ENCODE results near the gene MRNIP.

DNA sequence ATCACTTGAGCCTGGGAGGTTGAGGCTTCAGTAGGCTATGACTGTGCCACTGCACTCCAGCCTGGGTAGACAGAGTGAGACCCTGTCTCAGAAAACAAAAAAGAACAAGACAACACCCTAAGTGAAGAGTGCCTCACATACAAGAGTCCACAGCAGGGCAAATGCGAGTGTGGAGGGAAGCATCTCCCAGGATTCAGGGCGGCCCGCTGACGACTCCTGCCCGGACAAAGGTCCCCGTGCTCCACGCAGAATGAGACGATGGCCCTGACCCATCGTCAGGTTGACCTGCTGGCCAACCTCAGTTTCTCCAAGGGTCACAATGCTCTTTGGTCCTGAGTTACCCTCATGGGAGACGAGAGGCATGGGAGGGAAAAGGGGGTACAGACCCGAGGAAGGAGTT, 18.3 kb downstream of the MRNIP start:
- TF ChIP-seq, protein P1, sequence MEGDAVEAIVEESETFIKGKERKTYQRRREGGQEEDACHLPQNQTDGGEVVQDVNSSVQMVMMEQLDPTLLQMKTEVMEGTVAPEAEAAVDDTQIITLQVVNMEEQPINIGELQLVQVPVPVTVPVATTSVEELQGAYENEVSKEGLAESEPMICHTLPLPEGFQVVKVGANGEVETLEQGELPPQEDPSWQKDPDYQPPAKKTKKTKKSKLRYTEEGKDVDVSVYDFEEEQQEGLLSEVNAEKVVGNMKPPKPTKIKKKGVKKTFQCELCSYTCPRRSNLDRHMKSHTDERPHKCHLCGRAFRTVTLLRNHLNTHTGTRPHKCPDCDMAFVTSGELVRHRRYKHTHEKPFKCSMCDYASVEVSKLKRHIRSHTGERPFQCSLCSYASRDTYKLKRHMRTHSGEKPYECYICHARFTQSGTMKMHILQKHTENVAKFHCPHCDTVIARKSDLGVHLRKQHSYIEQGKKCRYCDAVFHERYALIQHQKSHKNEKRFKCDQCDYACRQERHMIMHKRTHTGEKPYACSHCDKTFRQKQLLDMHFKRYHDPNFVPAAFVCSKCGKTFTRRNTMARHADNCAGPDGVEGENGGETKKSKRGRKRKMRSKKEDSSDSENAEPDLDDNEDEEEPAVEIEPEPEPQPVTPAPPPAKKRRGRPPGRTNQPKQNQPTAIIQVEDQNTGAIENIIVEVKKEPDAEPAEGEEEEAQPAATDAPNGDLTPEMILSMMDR (conservative IDR thresholded peaks at IDR 0.05 in 1 of 2, IDR thresholded peaks at IDR 0.05 in 1 of 2; ENCODE audit: extremely low read depth in 1 of 2, insufficient read depth in 1 of 2, low read depth in 1 of 2, low read length in 2 of 2), result no peak
- TF ChIP-seq EZH2 (IDR thresholded peaks at IDR 0.05; ENCODE audit: borderline replicate concordance, low read length), result no peak

Data from mammary epithelial cell (primary cell).